Erythroblast (primary cell): ENCODE results near the gene TRAF1.
A peak's percentile ranks its signal among the peaks of the same experiment; 100 is the strongest.

Experiments
- DNase-seq, 2 experiments: peaks; one replicate each; lab custom pipeline; 2025; lab: John Stamatoyannopoulos, UW
- GATA1 ChIP-seq: IDR thresholded peaks from 2 replicates; pipeline ENCODE4 v1.6.1; 2011; ENCODE audit warnings: low read depth, mild to moderate bottlenecking, control low read depth, low read length, moderate library complexity
- POLR2A ChIP-seq: IDR thresholded peaks from 2 replicates; pipeline ENCODE4 v1.6.1; 2011; ENCODE audit warnings: mild to moderate bottlenecking, low read length

The TRAF1 gene

GRCh38 chr9:120886490-120886967 is 40.1 kb downstream of the TRAF1 start:
- no peak for DNase-seq
- TF ChIP-seq GATA1 (no peak), POLR2A (no peak)

GRCh38 chr9:120885958-120886357 is 40.6 kb downstream of the TRAF1 start:
- no peak for DNase-seq
- TF ChIP-seq POLR2A (no peak), GATA1 (no peak)

- DNase-seq = no peak
- TF ChIP-seq GATA1 (no peak), POLR2A (no peak)
These were observed 41.1 kb downstream of the TRAF1 start for GRCh38 chr9:120885457-120885856.

GRCh38 chr9:120883608-120883996 is 43.0 kb downstream of the TRAF1 start:
- no peak for DNase-seq
- TF ChIP-seq GATA1 = no peak
- TF ChIP-seq POLR2A = no peak

GRCh38 chr9:120882935-120883607 is 43.5 kb downstream of the TRAF1 start:
- no peak for TF ChIP-seq GATA1
- no peak for TF ChIP-seq POLR2A
- no peak for DNase-seq

GRCh38 chr9:120879446-120879845 is 47.1 kb downstream of the TRAF1 start:
- DNase-seq = no peak
- TF ChIP-seq GATA1 = no peak
- TF ChIP-seq POLR2A = no peak

- DNase-seq = peak; percentile 50 to 52
- TF ChIP-seq GATA1 = no peak
- no peak for TF ChIP-seq POLR2A
These were observed 48.1 kb downstream of the TRAF1 start for GRCh38 chr9:120878188-120879130.

GRCh38 chr9:120877276-120878034 is 49.1 kb downstream of the TRAF1 start:
- TF ChIP-seq POLR2A = peak; percentile 79
- TF ChIP-seq GATA1 = no peak
- peak; percentile 86 to 89 for DNase-seq

GRCh38 chr9:120876842-120877240 is 49.8 kb downstream of the TRAF1 start, which contains the start of gene PHF19:
Gene PHF19, minus strand, starts transcription at chr9:120877188. Its CDS starts 2,447 bp downstream, at chr9:120874741.
- no peak for TF ChIP-seq POLR2A
- TF ChIP-seq GATA1 = no peak
- peak; percentile 79 to 84 for DNase-seq

GRCh38 chr9:120875954-120876841 is 50.4 kb downstream of the TRAF1 start:
- peak; percentile 92 to 95 for DNase-seq
- TF ChIP-seq GATA1 (no peak), POLR2A (peak; percentile 65)

- DNase-seq = no peak
These were observed 51.0 kb downstream of the TRAF1 start for GRCh38 chr9:120875643-120875953.

GRCh38 chr9:120875195-120875565 is 51.4 kb downstream of the TRAF1 start:
- TF ChIP-seq POLR2A (no peak), GATA1 (no peak)
- DNase-seq = peak in 1 of 2 experiments; percentile 35

More at GRCh38 chr9:120875643-120875953, 51.0 kb downstream of the TRAF1 start:
- TF ChIP-seq GATA1 = no peak
- no peak for TF ChIP-seq POLR2A
